Activated CD4-positive, alpha-beta memory T cell treated with anti-CD3 and anti-CD28 coated beads, Interleukin-2, amount 10 ng/mL, durations not matched to agents 7 days and 5 days (primary cell): ENCODE data around the gene ELFN1. TPM values are rescaled to one million over a fixed set of nuclear protein-coding genes. Genes with fewer than 3 reads are reported as not detected.
"Not testable (repeated sequence)": the region's sequence is repeated elsewhere in the genome, so short reads cannot be mapped to it uniquely, and the experiment has no call there.

Source experiments
- CTCF ChIA-PET: fragments of 350-600 bp; sonication (Branson Sonifier 250); formaldehyde crosslinking; loops from one replicate; lab custom pipeline; 2021; ENCODE audit warnings: antibody characterized with exemption, inconsistent platforms; lab: Charles Lee
- POLR2A ChIA-PET: fragments of 350-600 bp; sonication (Branson Sonifier 250); formaldehyde crosslinking; loops from one replicate; lab custom pipeline; 2021; ENCODE audit warnings: antibody characterized with exemption; lab: Charles Lee
- DNase-seq: peaks from one replicate; pipeline ENCODE4 v3.0.0-alpha.2; 2020
- H3K27ac Mint-ChIP-seq: one replicate; pipeline ENCODE4 v1.8.0; 2021; ENCODE audit warnings: mild to moderate bottlenecking, mixed read lengths
- H3K27me3 Mint-ChIP-seq: one replicate; pipeline ENCODE4 v1.8.0; 2021; ENCODE audit warnings: mixed read lengths
- H3K36me3 Mint-ChIP-seq: one replicate; pipeline ENCODE4 v1.8.0; 2021; ENCODE audit warnings: low read depth, mixed read lengths
- H3K4me1 Mint-ChIP-seq: one replicate; pipeline ENCODE4 v1.8.0; 2021; ENCODE audit warnings: mixed read lengths
- H3K4me3 Mint-ChIP-seq: one replicate; pipeline ENCODE4 v1.8.0; 2021; ENCODE audit warnings: mild to moderate bottlenecking, mixed read lengths
- H3K9me3 Mint-ChIP-seq: one replicate; pipeline ENCODE4 v1.8.0; 2021; ENCODE audit warnings: mixed read lengths
- total RNA-seq, 2 experiments: library from RNA; stranded (reverse); gene quantifications; one replicate each; pipeline ENCODE4 v1.2.3, GENCODE V29; 2021

Gene ELFN1
- total RNA-seq, 2 experiments from 2014 or later = 0.08 TPM; not detected in 1

- ChIA-PET CTCF (no interaction called here), POLR2A (no interaction called here)
- Mint-ChIP-seq H3K4me1 (no peaks in the 10 kb centered on the region), H3K36me3 (no peaks in the 10 kb centered on the region), H3K27ac (no peak overlapping the region), H3K9me3 (peaks cover 17% of the 10 kb centered on the region), H3K4me3 (no peak overlapping the region), H3K27me3 (no peaks in the 10 kb centered on the region)
- no peak for DNase-seq
Measured at GRCh38 chr7:1761774-1762173, 91.7 kb downstream of the ELFN1 start.

- Mint-ChIP-seq H3K27me3 (no peaks in the 10 kb centered on the region), H3K4me3 (no peak overlapping the region), H3K4me1 (no peaks in the 10 kb centered on the region), H3K9me3 (peaks cover 22% of the 10 kb centered on the region), H3K36me3 (no peaks in the 10 kb centered on the region), H3K27ac (no peak overlapping the region)
- CTCF ChIA-PET = no interaction called here
- POLR2A ChIA-PET = no interaction called here
- DNase-seq = no peak
Measured at GRCh38 chr7:1762238-1762945, 92.3 kb downstream of the ELFN1 start.

GRCh38 chr7:1763033-1763432 is 93.0 kb downstream of the ELFN1 start:
- peaks cover 23% of the 10 kb centered on the region for H3K9me3 Mint-ChIP-seq

GRCh38 chr7:1763911-1764310 is 93.8 kb downstream of the ELFN1 start:
- H3K36me3 Mint-ChIP-seq, H3K27me3 Mint-ChIP-seq, POLR2A ChIA-PET, H3K27ac Mint-ChIP-seq, H3K4me3 Mint-ChIP-seq, DNase-seq, H3K4me1 Mint-ChIP-seq, CTCF ChIA-PET: not testable (repeated sequence)
- H3K9me3 Mint-ChIP-seq = peaks cover 23% of the 10 kb centered on the region

More at GRCh38 chr7:1763033-1763432, 93.0 kb downstream of the ELFN1 start:
- CTCF ChIA-PET = no interaction called here
- H3K4me1 Mint-ChIP-seq = no peaks in the 10 kb centered on the region
- H3K27ac Mint-ChIP-seq = no peak overlapping the region
- no peak overlapping the region for H3K4me3 Mint-ChIP-seq
- H3K27me3 Mint-ChIP-seq = no peaks in the 10 kb centered on the region
- no peaks in the 10 kb centered on the region for H3K36me3 Mint-ChIP-seq
- DNase-seq = no peak
- POLR2A ChIA-PET = no interaction called here

- H3K27me3 Mint-ChIP-seq = no peaks in the 10 kb centered on the region
- no peaks in the 10 kb centered on the region for H3K4me1 Mint-ChIP-seq
- CTCF ChIA-PET = no interaction called here
- H3K27ac Mint-ChIP-seq = no peak overlapping the region
- no peaks in the 10 kb centered on the region for H3K36me3 Mint-ChIP-seq
- peaks cover 23% of the 10 kb centered on the region for H3K9me3 Mint-ChIP-seq
- POLR2A ChIA-PET = no interaction called here
- DNase-seq = no peak
- no peak overlapping the region for H3K4me3 Mint-ChIP-seq
Measured at GRCh38 chr7:1765336-1765735, 95.3 kb downstream of the ELFN1 start.

GRCh38 chr7:1767524-1767923 is 97.4 kb downstream of the ELFN1 start:
- Mint-ChIP-seq H3K4me1 (no peaks in the 10 kb centered on the region), H3K27me3 (no peaks in the 10 kb centered on the region), H3K27ac (no peak overlapping the region), H3K4me3 (no peak overlapping the region), H3K36me3 (no peaks in the 10 kb centered on the region), H3K9me3 (peaks cover 13% of the 10 kb centered on the region)
- POLR2A ChIA-PET = no interaction called here
- DNase-seq = no peak
- CTCF ChIA-PET = no interaction called here

GRCh38 chr7:1768832-1769231 is 98.8 kb downstream of the ELFN1 start:
- DNase-seq = no peak
- CTCF ChIA-PET = no interaction called here
- Mint-ChIP-seq H3K4me3 (no peak overlapping the region), H3K27ac (no peak overlapping the region), H3K36me3 (no peaks in the 10 kb centered on the region), H3K9me3 (peaks cover 16% of the 10 kb centered on the region), H3K4me1 (no peaks in the 10 kb centered on the region), H3K27me3 (no peaks in the 10 kb centered on the region)
- POLR2A ChIA-PET = no interaction called here

- no peaks in the 10 kb centered on the region for H3K4me1 Mint-ChIP-seq
- no peak for DNase-seq
- no peaks in the 10 kb centered on the region for H3K36me3 Mint-ChIP-seq
- peaks cover 16% of the 10 kb centered on the region for H3K9me3 Mint-ChIP-seq
- no peaks in the 10 kb centered on the region for H3K27me3 Mint-ChIP-seq
- no peak overlapping the region for H3K4me3 Mint-ChIP-seq
- ChIA-PET POLR2A (no interaction called here), CTCF (no interaction called here)
- H3K27ac Mint-ChIP-seq = no peak overlapping the region
Measured at GRCh38 chr7:1769286-1770200, 99.5 kb downstream of the ELFN1 start.

- H3K27ac Mint-ChIP-seq = no peak overlapping the region
- H3K27me3 Mint-ChIP-seq = no peaks in the 10 kb centered on the region
- H3K9me3 Mint-ChIP-seq = peaks cover 13% of the 10 kb centered on the region
- ChIA-PET POLR2A (no interaction called here), CTCF (no interaction called here)
- DNase-seq = no peak
- H3K4me1 Mint-ChIP-seq = no peaks in the 10 kb centered on the region
- H3K36me3 Mint-ChIP-seq = no peaks in the 10 kb centered on the region
- no peak overlapping the region for H3K4me3 Mint-ChIP-seq
Measured at GRCh38 chr7:1770331-1770730, 100.3 kb downstream of the ELFN1 start.

GRCh38 chr7:1775389-1775788 is 105.3 kb downstream of the ELFN1 start:
- no peaks in the 10 kb centered on the region for H3K36me3 Mint-ChIP-seq
- H3K27ac Mint-ChIP-seq = no peak overlapping the region
- no peaks in the 10 kb centered on the region for H3K4me1 Mint-ChIP-seq
- H3K9me3 Mint-ChIP-seq = peaks cover 13% of the 10 kb centered on the region
- CTCF ChIA-PET = no interaction called here
- no peak for DNase-seq
- POLR2A ChIA-PET = no interaction called here
- H3K4me3 Mint-ChIP-seq = no peak overlapping the region
- peaks cover 10% of the 10 kb centered on the region for H3K27me3 Mint-ChIP-seq

- peaks cover 13% of the 10 kb centered on the region for H3K9me3 Mint-ChIP-seq
- no peak for DNase-seq
- H3K4me1 Mint-ChIP-seq = no peaks in the 10 kb centered on the region
- ChIA-PET POLR2A (interaction anchor here (0.5 kb wide), 1 partner anchor 173 kb away, joined by 3 read pairs; no protein-coding TSS in a partner anchor), CTCF (no interaction called here)
- peaks cover 10% of the 10 kb centered on the region for H3K27me3 Mint-ChIP-seq
- H3K36me3 Mint-ChIP-seq = no peaks in the 10 kb centered on the region
- H3K4me3 Mint-ChIP-seq = no peak overlapping the region
- H3K27ac Mint-ChIP-seq = no peak overlapping the region
Measured at GRCh38 chr7:1777122-1777521, 107.0 kb downstream of the ELFN1 start.

GRCh38 chr7:1779445-1779844 is 109.4 kb downstream of the ELFN1 start:
- H3K27ac Mint-ChIP-seq = no peak overlapping the region
- H3K4me1 Mint-ChIP-seq = no peaks in the 10 kb centered on the region
- ChIA-PET CTCF (no interaction called here), POLR2A (no interaction called here)
- no peak for DNase-seq
- H3K4me3 Mint-ChIP-seq = no peak overlapping the region
- H3K27me3 Mint-ChIP-seq = peaks cover 14% of the 10 kb centered on the region
- H3K36me3 Mint-ChIP-seq = no peaks in the 10 kb centered on the region
- peaks cover 6% of the 10 kb centered on the region for H3K9me3 Mint-ChIP-seq

GRCh38 chr7:1781369-1781768 is 111.3 kb downstream of the ELFN1 start:
- Mint-ChIP-seq H3K4me3 (no peak overlapping the region), H3K9me3 (peaks cover 9% of the 10 kb centered on the region), H3K36me3 (no peaks in the 10 kb centered on the region), H3K27ac (no peak overlapping the region), H3K27me3 (peaks cover 19% of the 10 kb centered on the region), H3K4me1 (no peaks in the 10 kb centered on the region)
- ChIA-PET POLR2A (no interaction called here), CTCF (interaction anchor here (1.1 kb wide), 1 partner anchor 9 kb away, joined by 3 read pairs; no protein-coding TSS in a partner anchor)
- no peak for DNase-seq
